Measurements from ENCODE around the gene APBA2. TPM values are rescaled to one million over a fixed set of nuclear protein-coding genes. Genes with fewer than 3 reads are reported as not detected.

The APBA2 gene
- total RNA-seq, 1 experiment from 2014 or later = 11.2 TPM

- TF ChIP-seq PRDM15 (CRISPR knock-in tag; IDR thresholded peaks at IDR 0.05) = no peak
- no peak for TF ChIP-seq ZBTB43 (CRISPR knock-in tag; IDR thresholded peaks at IDR 0.05)
- TF ChIP-seq GTF2I (CRISPR knock-in tag; conservative IDR thresholded peaks at IDR 0.05) = no peak
Observed at GRCh38 chr15:28942571-28942970, 56.8 kb downstream of the APBA2 start (continued).

GRCh38 chr15:28943146-28943545, 57.4 kb downstream of the APBA2 start:
- ChIA-PET POLR2A (no interaction called here), CTCF (no interaction called here)
- peaks cover 17% of the 10 kb centered on the region for H3K36me3 Mint-ChIP-seq
- peaks cover 16% of the 10 kb centered on the region for H3K9me3 Mint-ChIP-seq
- no peaks in the 10 kb centered on the region for H3K27me3 Mint-ChIP-seq (ENCODE audit: low read depth)
- no peaks in the 10 kb centered on the region for H3K4me1 Mint-ChIP-seq
- no peak overlapping the region for H3K4me3 Mint-ChIP-seq
- ATAC-seq (no peak), DNase-seq (ENCODE audit: low spot score) (no peak)
- H3K27ac Mint-ChIP-seq = no peak overlapping the region
- no peak for TF ChIP-seq HMGA2 (CRISPR knock-in tag; IDR thresholded peaks at IDR 0.05)
- TF ChIP-seq CREB1 (CRISPR knock-in tag; IDR thresholded peaks at IDR 0.05) = no peak
- TF ChIP-seq ATF6 (CRISPR knock-in tag; IDR thresholded peaks at IDR 0.05) = no peak
- no peak for TF ChIP-seq HMGXB4 (CRISPR knock-in tag; IDR thresholded peaks at IDR 0.05)
- no peak for TF ChIP-seq TCF7 (CRISPR knock-in tag; IDR thresholded peaks at IDR 0.05; ENCODE audit: low read depth)
- TF ChIP-seq MLX (CRISPR knock-in tag; IDR thresholded peaks at IDR 0.05) = no peak
- no peak for TF ChIP-seq ATF1 (CRISPR knock-in tag; IDR thresholded peaks at IDR 0.05)
- TF ChIP-seq ZNF219 (CRISPR knock-in tag; IDR thresholded peaks at IDR 0.05; ENCODE audit: borderline replicate concordance) = no peak
- no peak for TF ChIP-seq ZNF423 (CRISPR knock-in tag; IDR thresholded peaks at IDR 0.05)
- TF ChIP-seq NFE2L1 (CRISPR knock-in tag; IDR thresholded peaks at IDR 0.05) = no peak
- no peak for TF ChIP-seq TP53 (CRISPR knock-in tag; IDR thresholded peaks at IDR 0.05)
- TF ChIP-seq ESRRA (CRISPR knock-in tag; IDR thresholded peaks at IDR 0.05; ENCODE audit: borderline replicate concordance) = no peak
- TF ChIP-seq E2F1 (CRISPR knock-in tag; IDR thresholded peaks at IDR 0.05) = no peak
- TF ChIP-seq AR (CRISPR knock-in tag; IDR thresholded peaks at IDR 0.05) = no peak
- no peak for TF ChIP-seq ZNF512 (CRISPR knock-in tag; IDR thresholded peaks at IDR 0.05; ENCODE audit: borderline replicate concordance)
- TF ChIP-seq PRRX2 (CRISPR knock-in tag; IDR thresholded peaks at IDR 0.05) = no peak
- no peak for TF ChIP-seq NFYB (CRISPR knock-in tag; conservative IDR thresholded peaks at IDR 0.05; ENCODE audit: low read depth)
- TF ChIP-seq ZBTB43 (CRISPR knock-in tag; IDR thresholded peaks at IDR 0.05) = no peak
